RWPE2 (cell line): ENCODE data around the gene CALR.
A peak's percentile ranks its signal among the peaks of the same experiment; 100 is the strongest.

ENCODE experiments used
- ATAC-seq: fragments of 200-7000 bp; cut with Tn5 transposase; 3 replicates; pipeline ENCODE4 v1.9.1; 2021; ENCODE audit warnings: low read depth
- DNase-seq: peaks from one replicate; pipeline ENCODE4 v3.0.0-alpha.2; 2020; ENCODE audit warnings: low spot score
- H3K27ac ChIP-seq: fragments of 450-650 bp; 2 replicates; pipeline ENCODE4 v1.5.1; 2017; ENCODE audit warnings: mild to moderate bottlenecking; ENCODE audit not compliant: poor library complexity, severe bottlenecking
- H3K27me3 ChIP-seq: fragments of 250-450 bp; sonication (Bioruptor Pico); 2 replicates; pipeline ENCODE4 v1.5.1; 2021; ENCODE audit warnings: mild to moderate bottlenecking, moderate library complexity; ENCODE audit not compliant: insufficient read depth, poor library complexity, severe bottlenecking
- H3K36me3 ChIP-seq: fragments of 250-450 bp; sonication (Bioruptor Pico); 2 replicates; pipeline ENCODE4 v1.5.1; 2020; ENCODE audit warnings: low read depth, mild to moderate bottlenecking, moderate library complexity
- H3K4me1 ChIP-seq: fragments of 250-450 bp; sonication (Bioruptor Pico); 2 replicates; pipeline ENCODE4 v1.5.1; 2021; ENCODE audit warnings: mild to moderate bottlenecking, moderate library complexity; ENCODE audit not compliant: insufficient read depth, poor library complexity, severe bottlenecking
- H3K4me3 ChIP-seq: fragments of 250-450 bp; sonication (Bioruptor Pico); 2 replicates; pipeline ENCODE4 v1.5.1; 2021; ENCODE audit warnings: mild to moderate bottlenecking, moderate library complexity; ENCODE audit not compliant: severe bottlenecking
- H3K9me3 ChIP-seq: fragments of 250-450 bp; sonication (Bioruptor Pico); 2 replicates; pipeline ENCODE4 v1.5.1; 2021; ENCODE audit warnings: mild to moderate bottlenecking, moderate library complexity; ENCODE audit not compliant: severe bottlenecking
- CTCF ChIP-seq: fragments of 450-650 bp; IDR thresholded peaks from one replicate; pipeline ENCODE4 v1.5.1; 2017; ENCODE audit warnings: mild to moderate bottlenecking, moderate library complexity; ENCODE audit not compliant: poor library complexity, severe bottlenecking

CALR gene

GRCh38 chr19:12935071-12935470 is 3.3 kb upstream of the CALR start:
- ATAC-seq, result no peak
- no peak overlapping the region for H3K27ac ChIP-seq
- peaks cover 34% of the 10 kb centered on the region for H3K36me3 ChIP-seq
- DNase-seq, result no peak
- no peaks in the 10 kb centered on the region for H3K27me3 ChIP-seq
- no peak for TF ChIP-seq CTCF
- H3K4me1 ChIP-seq, result peaks cover 7% of the 10 kb centered on the region
- H3K4me3 ChIP-seq, result no peak overlapping the region
- H3K9me3 ChIP-seq, result no peaks in the 10 kb centered on the region

GRCh38 chr19:12936582-12936981 is 1.8 kb upstream of the CALR start:
- Histone ChIP-seq H3K4me3 (no peak overlapping the region), H3K27ac (no peak overlapping the region), H3K27me3 (no peaks in the 10 kb centered on the region), H3K36me3 (peaks cover 34% of the 10 kb centered on the region), H3K4me1 (peaks cover 18% of the 10 kb centered on the region), H3K9me3 (no peaks in the 10 kb centered on the region)
- TF ChIP-seq CTCF, result no peak
- DNase-seq (no peak), ATAC-seq (no peak)

GRCh38 chr19:12937093-12937926 is 1.1 kb upstream of the CALR start:
- no peaks in the 10 kb centered on the region for H3K9me3 ChIP-seq
- peak overlapping the region; percentile 94 for H3K4me3 ChIP-seq
- DNase-seq (no peak), ATAC-seq (no peak)
- no peaks in the 10 kb centered on the region for H3K27me3 ChIP-seq
- H3K36me3 ChIP-seq, result peaks cover 38% of the 10 kb centered on the region
- peaks cover 18% of the 10 kb centered on the region for H3K4me1 ChIP-seq
- H3K27ac ChIP-seq, result peak overlapping the region; percentile 88
- no peak for TF ChIP-seq CTCF

GRCh38 chr19:12938779-12939601 is 581 bp downstream of the CALR start:
- H3K27ac ChIP-seq, result peak overlapping the region; percentile 88
- TF ChIP-seq CTCF, result no peak
- H3K27me3 ChIP-seq, result no peaks in the 10 kb centered on the region
- no peak for DNase-seq
- peaks cover 53% of the 10 kb centered on the region for H3K36me3 ChIP-seq
- no peaks in the 10 kb centered on the region for H3K9me3 ChIP-seq
- peak overlapping the region; percentile 94 for H3K4me3 ChIP-seq
- H3K4me1 ChIP-seq, result peaks cover 15% of the 10 kb centered on the region
- no peak for ATAC-seq
